Endothelial cell of umbilical vein (primary cell): Measurements from ENCODE around the gene METRNL. TPM values are rescaled to one million over a fixed set of nuclear protein-coding genes. Genes with fewer than 3 reads are reported as not detected.

Experiments
- BruUV-seq: library from RNA; stranded (reverse); fragments of 400-500 nt; replicated peaks from 2 replicates; lab custom pipeline; 2021; lab: Mats Ljungman, UMichigan
- CTCF ChIA-PET: fragments of 300-600, 350-600 bp; sonication (Branson Sonifier 250); formaldehyde crosslinking; loops from one replicate; lab custom pipeline; 2021; ENCODE audit warnings: antibody characterized with exemption, inconsistent platforms; lab: Charles Lee
- POLR2A ChIA-PET: fragments of 300-600, 350-600 bp; sonication (Branson Sonifier 250); formaldehyde crosslinking; loops from one replicate; lab custom pipeline; 2021; ENCODE audit warnings: antibody characterized with exemption, inconsistent platforms; lab: Charles Lee
- DNase-seq: peaks from one replicate; pipeline ENCODE4 v3.0.0-alpha.2; 2011; ENCODE audit warnings: low read depth, low spot score
- FAIRE-seq: peaks from 2 replicates; lab custom pipeline; 2011; peaks lifted over from hg19 to GRCh38; lab: Jason Lieb, UNC
- H2AFZ ChIP-seq: 2 replicates; pipeline ENCODE4 v1.6.0; 2012; ENCODE audit warnings: low read depth, low read length, control low read depth, inconsistent platforms
- H3K27ac ChIP-seq: 2 replicates; pipeline ENCODE4 v1.5.1; 2011; ENCODE audit warnings: low read depth, mild to moderate bottlenecking, control low read depth, low read length, moderate library complexity; ENCODE audit not compliant: insufficient read depth
- H3K27me3 ChIP-seq, 2 experiments: 2 replicates each; pipeline versions ENCODE4 v1.6.0 to v1.6.1; 2011; ENCODE audit warnings: low read length in 2 of 2, mixed read lengths in 1 of 2; ENCODE audit not compliant: control insufficient read depth in 2 of 2, insufficient read depth in 2 of 2
- H3K36me3 ChIP-seq, 2 experiments: 2 replicates in 1 of 2; 3 replicates in 1 of 2; pipeline ENCODE4 v1.5.1; 2011; ENCODE audit warnings: low read length in 2 of 2, mild to moderate bottlenecking in 1 of 2, moderate library complexity in 1 of 2; ENCODE audit not compliant: control insufficient read depth in 2 of 2, insufficient read depth in 2 of 2; ENCODE audit errors: extremely low read depth in 1 of 2
- H3K4me1 ChIP-seq: 3 replicates; pipeline ENCODE4 v1.5.1; 2011; ENCODE audit warnings: mild to moderate bottlenecking, low read length; ENCODE audit not compliant: control insufficient read depth, insufficient read depth; ENCODE audit errors: extremely low read depth
- H3K4me2 ChIP-seq: 2 replicates; pipeline ENCODE4 v1.6.1; 2011; ENCODE audit warnings: low read length, control low read depth, mixed read lengths; ENCODE audit not compliant: insufficient read depth
- H3K4me3 ChIP-seq, 3 experiments: fragments of 200-600 bp in 1 of 3; sonication (generic), shearing (Covaris generic) in 1 of 3; replicated peaks in 1 of 3; 2 replicates each; pipeline ENCODE4 v1.5.1; 2011 to 2016; ENCODE audit warnings: control low read depth in 3 of 3, low read length in 3 of 3, mild to moderate bottlenecking in 2 of 3, inconsistent platforms in 1 of 3, low read depth in 1 of 3, moderate library complexity in 1 of 3; ENCODE audit not compliant: insufficient read depth in 1 of 3
- H3K79me2 ChIP-seq: 2 replicates; pipeline ENCODE4 v1.6.0; 2012; ENCODE audit warnings: low read length, inconsistent platforms; ENCODE audit not compliant: control insufficient read depth, insufficient read depth
- H3K9ac ChIP-seq: replicated peaks from 2 replicates; pipeline ENCODE3; 2011; ENCODE audit warnings: low read length, control low read depth; ENCODE audit not compliant: insufficient read depth; ENCODE audit errors: extremely low read depth
- H3K9me1 ChIP-seq: replicated peaks from 3 replicates; pipeline ENCODE4 v1.6.0; 2011; ENCODE audit warnings: mild to moderate bottlenecking, low read length; ENCODE audit not compliant: control insufficient read depth, insufficient read depth; ENCODE audit errors: extremely low read depth
- H3K9me3 ChIP-seq: replicated peaks from 2 replicates; pipeline ENCODE4 v1.5.1; 2012; ENCODE audit warnings: low read length, inconsistent platforms; ENCODE audit not compliant: control insufficient read depth, insufficient read depth
- H4K20me1 ChIP-seq: replicated peaks from 2 replicates; pipeline ENCODE3; 2011; ENCODE audit warnings: mild to moderate bottlenecking, low read length; ENCODE audit not compliant: control insufficient read depth, insufficient read depth; ENCODE audit errors: extremely low read depth
- EZH2 ChIP-seq: IDR thresholded peaks from 2 replicates; pipeline ENCODE4 v1.6.1; 2012; ENCODE audit warnings: borderline replicate concordance, low read depth, mild to moderate bottlenecking, moderate library complexity, low read length, inconsistent platforms; ENCODE audit not compliant: severe bottlenecking
- FOS ChIP-seq: IDR thresholded peaks from 2 replicates; pipeline ENCODE4 v1.6.1; 2011; ENCODE audit warnings: mild to moderate bottlenecking, low read length, moderate library complexity, borderline replicate concordance; ENCODE audit not compliant: insufficient read depth
- GATA2 ChIP-seq: IDR thresholded peaks from 2 replicates; pipeline ENCODE4 v1.7.0; 2011; ENCODE audit warnings: low read depth, mild to moderate bottlenecking, moderate library complexity, mixed read lengths, low read length; ENCODE audit not compliant: insufficient read length, insufficient read depth
- JUN ChIP-seq: IDR thresholded peaks from 2 replicates; pipeline ENCODE4 v1.6.1; 2011; ENCODE audit warnings: borderline replicate concordance, low read depth; ENCODE audit not compliant: insufficient read length, insufficient read depth
- MAX ChIP-seq: IDR thresholded peaks from 2 replicates; pipeline ENCODE4 v1.6.1; 2011; ENCODE audit not compliant: insufficient read depth, insufficient read length
- MYC ChIP-seq: IDR thresholded peaks from one replicate; pipeline ENCODE4 v1.6.1; 2011; ENCODE audit warnings: mild to moderate bottlenecking, low read depth, low read length
- POLR2A ChIP-seq: IDR thresholded peaks from 2 replicates; pipeline ENCODE4 v1.6.1; 2012; ENCODE audit warnings: low read depth, mild to moderate bottlenecking, control low read depth, low read length
- POLR2AphosphoS5 ChIP-seq: IDR thresholded peaks from 2 replicates; pipeline ENCODE4 v1.6.1; 2012; ENCODE audit warnings: low read depth, mild to moderate bottlenecking, control low read depth, low read length, moderate library complexity; ENCODE audit not compliant: insufficient read depth
- dilution Hi-C: fragments of 300-500 bp; cut with MboI; formaldehyde crosslinking; loops from one replicate; pipeline ENCODE4 v1.15.0; 2019; ENCODE audit warnings: low sequenced_read_pairs; ENCODE audit not compliant: extremely low pct_ligation_motif_present
- intact Hi-C: fragments of 100-400 bp; cut with micrococcal nuclease; formaldehyde crosslinking; loops from one replicate; pipeline ENCODE4 v1.10.0; 2022
- polyA plus RNA-seq, 4 experiments: library from polyadenylated mRNA; depleted of rRNA in 3 of 4; stranded (reverse) in 3 of 4; unstranded in 1 of 4; fragments of >200 nt; gene quantifications; 2 replicates each; pipeline versions ENCODE4 v1.2.1 to v1.2.3, GENCODE V29; 2011 to 2012; ENCODE audit warnings: missing spikeins in 1 of 4
- total RNA-seq: library from RNA; stranded (reverse); gene quantifications from 2 replicates; pipeline ENCODE4 v1.2.3, GENCODE V29; 2021
- TF ChIP-seq, protein P1 (sequence below), 2 donors: IDR thresholded peaks; 1 replicate in 1 of 2; 2 replicates in 1 of 2; pipeline ENCODE4 v1.5.1; 2011; ENCODE audit warnings: low read length in 2 of 2, mild to moderate bottlenecking in 2 of 2, moderate library complexity in 2 of 2, control low read depth in 1 of 2, inconsistent platforms in 1 of 2, low read depth in 1 of 2; ENCODE audit not compliant: insufficient read depth in 1 of 2; ENCODE audit errors: extremely low read depth in 1 of 2

Gene METRNL
- total and polyA plus RNA-seq, 2 donors (not counting 3 experiments of a cell fraction or from before 2014, with no cell fraction given) = 29.5 to 54.4 TPM

DNA sequence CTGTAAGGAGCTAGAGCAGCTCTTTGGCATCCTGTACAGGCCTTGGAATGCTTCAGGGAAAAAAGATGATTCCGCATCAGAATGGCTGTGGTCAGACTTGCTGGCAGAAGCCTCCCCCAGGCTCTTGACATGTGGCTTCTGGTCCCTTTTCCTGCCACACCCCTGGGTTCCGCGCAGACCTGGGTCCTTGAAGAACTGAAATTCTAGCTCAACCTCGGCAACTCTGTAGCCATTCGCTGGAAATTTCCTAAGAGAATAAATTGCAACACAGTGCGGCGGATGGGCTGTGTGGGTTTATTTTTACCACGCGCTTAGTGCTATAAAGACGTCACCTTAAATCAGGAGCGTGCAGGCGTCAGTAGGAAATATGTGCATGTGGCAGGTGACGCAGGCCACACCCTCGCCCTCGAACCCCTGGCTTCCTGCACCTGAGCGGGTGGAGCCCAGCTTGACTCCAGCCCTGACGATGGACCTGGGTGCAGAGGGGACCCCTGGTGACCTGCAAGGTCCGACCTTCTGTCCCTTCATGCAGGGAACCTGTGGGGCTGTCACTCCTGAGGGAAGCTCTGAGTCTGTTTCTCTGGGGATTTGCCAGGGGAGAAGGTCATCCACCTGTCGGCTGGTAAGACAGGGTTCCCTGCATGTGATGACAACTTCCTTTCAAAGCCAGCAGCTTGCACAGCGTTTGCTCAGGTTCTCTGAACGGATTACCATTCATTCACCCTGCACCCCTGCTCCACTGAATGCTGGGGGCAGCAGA, 46.3 kb downstream of the METRNL start:
- Histone ChIP-seq H3K4me1 (no peaks in the 10 kb centered on the region), H4K20me1 (no peaks in the 10 kb centered on the region), H3K27me3 (no peaks in the 10 kb centered on the region), H3K4me3 (no peak overlapping the region), H2AFZ (no peak overlapping the region), H3K79me2 (no peaks in the 10 kb centered on the region), H3K36me3 (no peaks in the 10 kb centered on the region), H3K27ac (no peak overlapping the region), H3K4me2 (no peak overlapping the region), H3K9ac (no peak overlapping the region), H3K9me1 (no peaks in the 10 kb centered on the region), H3K9me3 (no peaks in the 10 kb centered on the region)
- no TSS peak for BruUV-seq
- DNase-seq = no peak
- FAIRE-seq = no peak
- dilution Hi-C loops (no loop called here), intact Hi-C loops (no loop called here)
- POLR2A ChIA-PET = no interaction called here
- CTCF ChIA-PET = no interaction called here
- TF ChIP-seq GATA2 = no peak
- TF ChIP-seq MYC = no peak
- TF ChIP-seq MAX = no peak
- TF ChIP-seq POLR2AphosphoS5 = no peak
- no peak for TF ChIP-seq POLR2A
- no peak for TF ChIP-seq FOS
- TF ChIP-seq EZH2 = no peak
- no peak for TF ChIP-seq JUN
- TF ChIP-seq, protein P1, sequence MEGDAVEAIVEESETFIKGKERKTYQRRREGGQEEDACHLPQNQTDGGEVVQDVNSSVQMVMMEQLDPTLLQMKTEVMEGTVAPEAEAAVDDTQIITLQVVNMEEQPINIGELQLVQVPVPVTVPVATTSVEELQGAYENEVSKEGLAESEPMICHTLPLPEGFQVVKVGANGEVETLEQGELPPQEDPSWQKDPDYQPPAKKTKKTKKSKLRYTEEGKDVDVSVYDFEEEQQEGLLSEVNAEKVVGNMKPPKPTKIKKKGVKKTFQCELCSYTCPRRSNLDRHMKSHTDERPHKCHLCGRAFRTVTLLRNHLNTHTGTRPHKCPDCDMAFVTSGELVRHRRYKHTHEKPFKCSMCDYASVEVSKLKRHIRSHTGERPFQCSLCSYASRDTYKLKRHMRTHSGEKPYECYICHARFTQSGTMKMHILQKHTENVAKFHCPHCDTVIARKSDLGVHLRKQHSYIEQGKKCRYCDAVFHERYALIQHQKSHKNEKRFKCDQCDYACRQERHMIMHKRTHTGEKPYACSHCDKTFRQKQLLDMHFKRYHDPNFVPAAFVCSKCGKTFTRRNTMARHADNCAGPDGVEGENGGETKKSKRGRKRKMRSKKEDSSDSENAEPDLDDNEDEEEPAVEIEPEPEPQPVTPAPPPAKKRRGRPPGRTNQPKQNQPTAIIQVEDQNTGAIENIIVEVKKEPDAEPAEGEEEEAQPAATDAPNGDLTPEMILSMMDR (IDR thresholded peaks at IDR 0.05; ENCODE audit: extremely low read depth in 1 of 2, insufficient read depth in 1 of 2, low read depth in 1 of 2, low read length in 2 of 2) = no peak
